Left hindlimb (tissue), 1 donor: ENCODE data around the gene ZC3H6.
"Not testable (repeated sequence)": the region's sequence is repeated elsewhere in the genome, so short reads cannot be mapped to it uniquely, and the experiment has no call there.

Experiments
- DNase-seq: peaks from one replicate; pipeline ENCODE4 v3.0.0-alpha.2; 2018

The ZC3H6 gene

GRCh38 chr2:112276954-112277353, 1.6 kb downstream of the ZC3H6 start:
- DNase-seq: no peak

- DNase-seq: no peak
Observed at GRCh38 chr2:112277596-112278220, 2.3 kb downstream of the ZC3H6 start.

DNA sequence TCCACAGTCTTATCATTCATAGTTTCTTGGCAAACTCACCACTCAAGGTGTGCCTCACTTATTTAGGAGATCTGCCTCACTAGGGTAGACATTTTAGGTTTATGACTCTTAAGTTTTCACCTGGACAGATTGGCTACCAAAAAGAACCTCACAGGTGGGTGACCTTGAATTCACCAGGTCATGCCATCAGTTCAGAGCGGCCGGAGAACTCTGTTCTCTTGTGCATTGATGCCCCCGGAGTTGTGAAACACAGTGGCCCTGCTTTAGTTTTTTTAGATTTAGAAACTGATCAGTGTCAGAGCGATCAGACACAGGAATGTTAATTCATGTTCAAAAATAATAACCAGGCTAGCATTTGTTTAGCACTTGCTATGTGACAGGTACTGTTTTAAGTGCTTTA, 6.7 kb downstream of the ZC3H6 start:
- DNase-seq: not testable (repeated sequence)

DNA sequence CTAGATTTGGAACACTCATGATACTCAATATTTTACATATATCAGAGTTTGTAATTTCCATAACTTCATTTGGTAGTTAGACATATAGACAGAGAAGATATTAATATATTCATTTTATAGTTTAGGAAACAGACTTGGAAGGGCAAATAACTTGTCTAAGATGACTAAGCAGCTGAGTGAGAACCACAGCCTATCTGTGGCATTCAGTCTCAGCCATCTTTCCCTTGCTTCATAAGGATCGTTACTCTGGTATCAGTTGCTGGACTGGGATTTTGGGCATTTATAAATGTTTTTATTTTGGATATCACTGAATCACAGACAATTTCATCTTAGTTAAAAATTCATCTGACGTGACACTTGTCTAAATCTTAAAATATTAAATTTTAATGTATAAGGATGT, 8.1 kb downstream of the ZC3H6 start:
- not testable (repeated sequence) for DNase-seq

DNA sequence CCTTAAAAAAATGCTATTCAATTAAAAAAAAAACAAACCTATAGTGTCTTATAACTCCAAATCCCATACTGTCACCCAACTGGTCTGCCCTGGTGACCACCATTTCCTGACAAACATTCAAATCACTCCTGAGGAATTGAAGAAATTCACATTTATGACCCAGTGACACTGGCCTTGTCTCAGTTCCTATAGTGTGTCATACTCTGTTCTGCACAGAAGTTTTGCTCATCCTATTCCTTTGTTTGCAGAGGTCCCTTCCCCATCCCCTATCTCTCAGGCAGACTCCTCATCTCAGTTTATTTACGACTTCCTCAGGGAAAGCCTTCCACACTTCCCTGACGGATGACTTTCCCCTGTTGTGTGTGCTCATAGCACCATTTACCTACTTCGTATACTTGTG, 14.7 kb downstream of the ZC3H6 start:
- no peak for DNase-seq

DNA sequence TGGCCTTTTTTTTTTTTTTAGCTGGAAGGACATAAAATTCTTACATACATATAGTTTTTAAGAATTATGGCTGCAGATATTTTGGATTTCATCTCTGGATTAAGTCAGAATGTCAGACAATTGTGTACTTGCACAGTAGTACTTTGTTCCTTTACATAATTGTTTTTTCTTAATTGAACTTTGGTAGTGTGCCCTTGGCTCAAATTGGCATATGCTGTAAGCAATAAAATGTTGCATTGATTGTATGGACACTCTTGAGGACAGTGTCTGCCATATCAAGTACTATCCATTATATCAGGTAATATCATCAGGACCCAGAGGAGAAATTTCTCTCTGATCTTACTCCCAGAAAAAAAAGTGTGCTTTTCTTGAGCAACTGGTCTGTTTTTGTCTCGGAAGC, 15.3 kb downstream of the ZC3H6 start:
- no peak for DNase-seq

DNA sequence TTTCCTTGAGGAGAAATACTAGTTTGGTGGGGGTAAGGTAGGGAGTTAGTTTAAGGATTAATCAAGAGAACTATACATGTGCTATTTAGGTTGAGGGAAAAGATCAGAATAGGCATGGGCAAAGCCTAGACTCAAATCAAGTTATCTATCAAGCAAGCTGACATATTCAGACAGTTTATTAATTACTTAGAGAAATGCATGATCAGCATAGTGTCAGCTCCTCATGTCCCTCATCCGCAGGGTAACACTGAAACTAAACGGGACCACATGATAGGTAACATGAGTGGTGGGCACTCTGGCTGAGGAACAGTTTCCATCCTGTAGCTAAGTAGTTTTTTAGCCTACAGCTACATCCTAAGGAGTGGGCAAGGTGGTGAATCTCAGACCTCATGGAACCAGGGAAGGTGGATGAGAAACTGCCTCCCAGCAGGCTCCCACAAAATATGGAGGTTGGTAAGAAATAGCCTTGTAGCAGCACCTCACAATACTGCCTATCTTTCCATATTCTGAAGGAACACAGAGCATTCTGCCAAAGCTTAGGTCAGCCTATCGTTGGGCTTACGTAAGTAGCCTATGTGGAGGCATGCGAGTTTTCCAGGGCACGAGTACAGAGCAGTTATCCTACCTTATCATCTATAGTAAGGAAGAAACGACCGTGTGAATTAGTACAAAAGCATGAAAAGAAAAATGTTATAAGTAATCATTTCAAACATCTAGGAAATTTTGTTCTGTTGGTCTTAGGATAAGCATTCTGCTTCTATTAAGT, 18.4 kb downstream of the ZC3H6 start:
- DNase-seq: no peak

DNA sequence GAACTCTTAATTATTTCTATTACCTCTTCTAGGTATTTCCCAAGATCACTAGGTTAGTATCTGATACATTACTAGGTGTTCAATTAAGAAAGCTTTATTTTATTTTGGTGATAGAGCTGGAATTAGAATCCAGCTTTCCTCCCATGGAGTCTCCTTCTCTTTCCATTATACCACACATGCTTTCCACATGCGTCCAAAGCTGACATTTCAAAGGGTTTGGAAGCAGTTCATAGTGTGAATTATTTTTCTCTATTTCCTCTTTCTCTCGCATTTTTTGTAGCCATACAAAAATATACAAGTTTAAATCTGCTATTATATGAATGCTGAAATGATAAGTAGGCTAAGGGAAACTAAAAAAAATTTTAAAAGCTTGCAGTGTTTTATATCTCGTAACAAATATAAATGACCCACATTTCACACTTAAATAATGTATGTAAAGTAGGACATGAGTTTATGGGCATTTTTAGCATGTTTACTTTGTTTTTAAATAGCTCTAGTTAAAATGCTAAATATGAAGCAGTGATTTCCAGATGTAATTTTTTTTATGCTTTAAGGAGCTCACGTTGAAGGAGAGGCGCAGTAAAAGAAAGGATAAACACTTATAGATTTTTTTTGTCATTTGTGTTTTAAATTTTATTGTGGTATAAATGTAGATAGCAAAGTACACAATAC, 20.1 kb downstream of the ZC3H6 start:
- no peak for DNase-seq

GRCh38 chr2:112296407-112296806, 21.0 kb downstream of the ZC3H6 start:
- no peak for DNase-seq

- DNase-seq: no peak
Observed at GRCh38 chr2:112301171-112301584, 25.8 kb downstream of the ZC3H6 start.

DNA sequence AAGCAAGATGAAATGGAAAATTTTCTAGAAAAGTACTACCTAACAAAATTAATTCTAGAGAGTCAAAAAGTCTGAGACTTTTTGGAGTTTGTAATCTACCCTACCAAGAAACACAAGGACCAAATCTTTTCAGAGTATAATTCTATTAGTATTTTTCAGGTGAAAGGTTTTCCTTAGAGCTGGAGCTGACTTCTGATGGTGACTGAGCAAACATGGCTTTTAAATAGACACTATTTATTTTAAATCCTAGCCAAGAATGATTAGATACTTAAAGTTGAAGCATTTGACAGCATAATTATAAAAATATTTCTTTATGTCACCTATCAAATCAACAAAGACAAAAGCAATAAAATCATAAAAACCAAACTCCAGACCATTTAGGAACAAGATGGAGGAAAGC, 26.6 kb downstream of the ZC3H6 start:
- DNase-seq: no peak

DNA sequence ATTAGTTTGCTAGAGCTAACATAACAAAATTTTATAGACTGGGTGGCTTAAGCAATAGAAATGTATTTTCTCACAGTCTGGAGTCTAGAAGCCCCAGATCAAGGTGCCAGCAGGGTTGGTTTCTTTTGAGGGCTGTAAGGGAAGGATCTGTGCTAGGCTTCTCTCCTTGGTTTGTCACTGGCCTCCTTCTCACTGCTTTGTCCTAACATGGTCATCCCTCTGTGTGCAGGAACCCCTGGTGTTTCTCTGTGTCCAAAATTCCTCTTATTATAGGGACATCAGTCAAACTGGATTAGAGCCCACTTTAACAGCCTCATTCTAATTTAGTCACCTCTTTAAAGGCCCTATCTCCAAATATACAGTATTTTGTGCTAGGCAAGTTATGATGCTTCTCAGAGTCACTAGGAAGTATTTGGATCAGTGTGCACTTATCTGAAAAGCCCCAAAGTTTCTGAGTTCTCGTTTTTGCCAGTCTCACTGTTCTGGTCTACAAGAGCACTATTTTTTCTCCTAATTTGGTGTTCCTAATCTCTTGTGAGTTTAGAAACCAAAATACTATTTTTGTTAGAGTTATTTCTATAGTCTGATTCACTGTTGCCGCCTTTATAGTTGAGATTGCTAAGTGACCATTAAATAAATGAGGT, 29.0 kb downstream of the ZC3H6 start:
- no peak for DNase-seq

DNA sequence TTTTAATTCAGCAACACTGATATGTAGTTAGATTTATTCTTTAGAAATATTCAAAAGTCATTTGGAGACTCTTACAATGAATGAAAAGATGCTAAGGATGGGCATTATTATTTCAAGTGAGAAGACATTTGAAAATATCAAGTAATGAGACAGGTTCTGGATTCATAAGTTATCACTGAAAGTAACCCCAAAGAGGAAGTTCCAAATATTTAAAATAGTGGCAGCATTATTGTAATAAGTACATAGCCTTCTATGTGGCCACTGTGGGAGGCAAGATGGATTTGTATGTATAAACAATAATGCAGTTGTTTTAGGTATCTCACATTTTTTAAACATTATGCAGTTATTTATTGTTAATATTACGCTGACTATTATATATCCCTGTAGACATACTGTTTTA, 29.7 kb downstream of the ZC3H6 start:
- DNase-seq: no peak

GRCh38 chr2:112310906-112311305, 35.5 kb downstream of the ZC3H6 start:
- DNase-seq: no peak

GRCh38 chr2:112311932-112312331, 36.5 kb downstream of the ZC3H6 start:
- DNase-seq: no peak

DNA sequence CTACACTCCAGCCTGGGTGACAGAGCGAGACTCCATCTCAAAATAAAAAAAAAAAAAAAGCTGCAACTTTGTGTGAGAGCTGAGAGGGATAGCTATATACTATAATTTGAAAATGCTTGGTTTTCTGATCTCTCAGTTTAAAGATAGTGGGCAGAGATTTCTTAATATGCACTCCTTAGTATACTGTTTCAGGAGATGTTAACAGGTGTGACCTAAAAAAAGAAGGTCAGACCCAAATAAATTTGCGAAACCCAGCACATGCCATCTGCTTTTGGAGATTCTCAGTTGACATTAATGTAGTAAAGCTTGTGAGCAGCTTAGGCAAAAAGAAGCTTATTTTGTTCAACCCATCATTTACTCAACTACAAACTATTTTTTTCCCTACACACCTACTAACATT, 37.4 kb downstream of the ZC3H6 start:
- DNase-seq: no peak

GRCh38 chr2:112314856-112315255, 39.5 kb downstream of the ZC3H6 start:
- no peak for DNase-seq

DNA sequence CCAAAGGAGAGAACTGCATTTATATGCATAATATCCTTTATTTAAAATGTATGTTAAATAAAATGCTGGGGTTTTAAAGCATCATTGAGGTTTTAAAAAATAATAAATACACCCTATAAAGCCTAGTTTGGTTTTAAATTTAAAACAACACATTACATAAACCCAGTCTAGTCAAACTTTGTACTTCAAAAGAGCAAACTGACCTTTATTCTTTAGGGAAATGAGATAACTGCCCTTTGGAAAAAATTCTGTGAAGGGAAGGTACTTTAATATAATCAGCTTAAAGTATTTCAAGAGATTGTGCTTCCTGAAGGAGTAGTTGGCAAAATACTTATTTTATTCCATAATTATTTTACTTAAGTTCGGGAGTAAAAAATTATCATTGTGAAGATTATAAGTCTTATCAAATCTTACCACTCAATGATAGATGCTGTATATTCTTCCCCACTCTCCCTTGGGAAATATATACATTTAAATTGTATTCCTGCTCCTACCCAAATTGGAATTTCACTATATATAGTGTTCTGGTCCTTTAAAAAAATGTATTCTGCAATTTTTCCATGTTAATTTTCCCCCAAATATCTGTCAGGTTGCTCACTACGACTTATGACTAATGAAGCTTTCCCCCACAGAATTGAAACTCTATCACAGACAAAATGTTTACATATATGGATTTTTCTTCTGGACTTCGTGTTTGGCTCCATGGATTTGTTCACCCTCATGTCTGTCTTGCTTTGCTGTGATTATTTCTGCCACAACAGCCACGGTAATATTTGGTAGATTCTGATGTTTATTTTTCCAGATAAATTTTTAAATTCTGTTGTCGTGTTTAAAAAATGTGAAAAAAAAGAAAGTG, 42.1 kb downstream of the ZC3H6 start:
- no peak for DNase-seq

DNA sequence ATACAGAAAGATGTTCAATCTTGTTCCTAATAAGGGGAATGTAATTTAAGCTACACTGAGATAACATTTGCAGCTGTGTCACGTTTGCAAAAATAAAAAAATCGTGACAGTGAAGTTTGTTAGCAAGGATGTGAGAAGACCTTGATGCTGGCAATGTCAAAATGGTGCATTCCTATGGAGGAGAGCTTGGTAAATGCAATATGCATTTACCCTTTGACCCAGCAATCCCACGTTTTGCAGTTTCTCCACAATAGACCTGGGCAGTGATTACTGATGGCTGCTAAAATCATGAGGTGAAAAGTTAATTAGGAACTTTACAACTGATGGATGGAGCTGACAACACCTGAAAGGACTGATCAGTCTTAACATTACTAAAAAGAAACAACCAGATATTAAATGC, 43.1 kb downstream of the ZC3H6 start:
- no peak for DNase-seq

DNA sequence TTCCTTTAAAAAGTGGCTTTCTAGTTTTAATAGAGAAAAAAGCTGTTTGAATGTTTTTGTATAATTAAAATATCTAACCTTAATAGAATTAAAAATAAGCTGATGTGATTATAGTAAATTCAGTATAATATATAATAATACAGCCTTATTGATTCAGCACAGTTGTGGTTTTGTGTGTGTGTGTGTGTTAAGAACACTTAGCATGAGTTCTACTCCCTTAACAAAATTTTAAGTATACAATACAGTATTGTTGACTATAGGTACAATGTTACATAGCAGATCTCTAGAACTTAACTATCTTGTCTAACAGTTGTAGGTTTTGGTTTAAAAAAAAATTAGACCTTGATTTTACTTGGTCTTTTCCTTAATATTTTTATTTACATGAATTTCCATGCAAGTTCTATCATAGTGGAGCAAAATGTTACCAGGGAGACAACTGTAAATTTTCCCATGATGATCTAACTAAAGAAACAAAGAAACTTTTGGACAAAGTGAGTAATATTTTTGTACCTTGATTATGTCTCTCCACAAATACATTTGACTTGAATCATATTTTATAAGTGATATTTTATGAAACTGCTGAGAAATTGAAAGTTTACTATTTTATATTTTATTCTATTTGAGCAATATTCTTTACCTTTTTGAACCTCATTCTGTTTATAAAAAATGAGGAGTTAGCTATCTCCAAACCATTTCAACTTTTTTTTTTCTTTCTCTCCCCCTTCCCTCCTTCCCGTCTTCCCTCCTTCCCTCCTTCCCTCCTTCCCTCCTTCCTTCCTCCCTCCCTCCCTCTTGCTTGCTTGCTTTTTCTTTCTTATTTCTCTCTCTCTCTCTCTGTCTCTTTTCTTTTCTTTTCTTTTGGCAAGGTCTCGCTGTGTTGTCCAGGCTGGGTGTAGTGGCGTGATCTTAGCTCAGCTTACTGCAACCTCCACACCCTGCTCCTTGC, 46.3 kb downstream of the ZC3H6 start:
- no peak for DNase-seq

- no peak for DNase-seq
Observed at GRCh38 chr2:112322919-112323318, 47.5 kb downstream of the ZC3H6 start.
